ENCODE measurements around the gene ALX1.

The ALX1 gene

DNA sequence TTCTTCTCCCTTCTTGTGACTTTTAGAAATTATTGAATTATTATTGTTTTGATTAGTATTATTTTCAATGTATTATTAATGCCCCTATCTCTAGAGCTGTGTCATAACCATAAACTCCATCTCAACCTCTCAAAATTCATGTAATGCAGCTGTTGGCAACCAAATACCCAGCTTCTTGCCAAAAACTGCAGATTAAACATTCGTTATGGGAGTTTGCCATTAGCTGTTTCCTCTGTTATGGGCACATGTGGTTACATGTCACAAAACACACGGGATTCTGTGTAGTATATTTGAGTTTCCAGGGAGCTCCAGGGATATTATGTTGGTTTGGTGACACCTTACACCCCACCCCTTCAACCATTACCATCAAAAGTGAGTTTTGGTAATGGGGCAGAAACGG lies 2.8 kb upstream of the ALX1 start:
- FAIRE-seq (no peak), DNase-seq (ENCODE audit: insufficient read length) (no peak)
- TF ChIP-seq POLR2A (IDR thresholded peaks at IDR 0.05; ENCODE audit: low read depth, low read length) (no peak), TAF1 (IDR thresholded peaks at IDR 0.05; ENCODE audit: borderline replicate concordance, low read depth, low read length) (no peak), POLR2AphosphoS5 (IDR thresholded peaks at IDR 0.05; ENCODE audit: low read depth, low read length) (no peak)

DNA sequence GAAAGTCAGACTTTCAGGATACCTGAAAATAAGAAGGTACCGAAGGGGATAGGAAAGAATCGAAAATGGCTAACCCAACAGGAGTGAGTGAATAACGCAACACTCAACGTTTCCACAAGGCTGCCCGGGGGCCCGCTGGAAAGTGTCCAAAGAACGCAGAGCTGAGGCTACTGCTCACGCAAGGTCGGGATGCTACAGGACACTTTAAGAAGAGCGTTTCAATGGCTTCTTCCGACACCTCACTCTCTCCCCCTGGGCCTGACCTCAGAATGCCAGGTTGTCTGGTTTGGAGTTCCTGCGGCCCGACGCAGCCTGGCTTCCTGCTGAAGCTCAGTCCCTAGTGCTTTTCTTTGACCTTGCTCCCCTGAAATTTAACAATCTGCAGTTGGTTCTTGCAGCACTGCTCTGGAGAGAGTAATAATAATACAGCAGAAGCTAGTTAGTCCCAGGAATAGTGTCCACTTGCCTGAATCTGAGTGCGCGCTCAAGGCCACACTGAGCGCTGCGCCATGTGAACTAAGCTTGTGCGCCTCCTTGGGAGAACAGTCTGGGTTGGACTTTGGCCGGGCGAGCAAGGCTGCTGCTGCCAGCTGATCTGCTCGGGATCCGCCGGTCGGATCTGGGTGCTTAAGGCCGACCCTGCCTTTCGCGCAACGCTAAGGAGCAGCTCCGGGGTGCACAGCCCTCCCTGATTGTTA lies 2.0 kb upstream of the ALX1 start:
- FAIRE-seq (no peak), DNase-seq (ENCODE audit: insufficient read length) (no peak)
- TF ChIP-seq TAF1 (IDR thresholded peaks at IDR 0.05; ENCODE audit: borderline replicate concordance, low read depth, low read length) (no peak), POLR2A (IDR thresholded peaks at IDR 0.05; ENCODE audit: low read depth, low read length) (no peak), POLR2AphosphoS5 (IDR thresholded peaks at IDR 0.05; ENCODE audit: low read depth, low read length) (no peak)

DNA sequence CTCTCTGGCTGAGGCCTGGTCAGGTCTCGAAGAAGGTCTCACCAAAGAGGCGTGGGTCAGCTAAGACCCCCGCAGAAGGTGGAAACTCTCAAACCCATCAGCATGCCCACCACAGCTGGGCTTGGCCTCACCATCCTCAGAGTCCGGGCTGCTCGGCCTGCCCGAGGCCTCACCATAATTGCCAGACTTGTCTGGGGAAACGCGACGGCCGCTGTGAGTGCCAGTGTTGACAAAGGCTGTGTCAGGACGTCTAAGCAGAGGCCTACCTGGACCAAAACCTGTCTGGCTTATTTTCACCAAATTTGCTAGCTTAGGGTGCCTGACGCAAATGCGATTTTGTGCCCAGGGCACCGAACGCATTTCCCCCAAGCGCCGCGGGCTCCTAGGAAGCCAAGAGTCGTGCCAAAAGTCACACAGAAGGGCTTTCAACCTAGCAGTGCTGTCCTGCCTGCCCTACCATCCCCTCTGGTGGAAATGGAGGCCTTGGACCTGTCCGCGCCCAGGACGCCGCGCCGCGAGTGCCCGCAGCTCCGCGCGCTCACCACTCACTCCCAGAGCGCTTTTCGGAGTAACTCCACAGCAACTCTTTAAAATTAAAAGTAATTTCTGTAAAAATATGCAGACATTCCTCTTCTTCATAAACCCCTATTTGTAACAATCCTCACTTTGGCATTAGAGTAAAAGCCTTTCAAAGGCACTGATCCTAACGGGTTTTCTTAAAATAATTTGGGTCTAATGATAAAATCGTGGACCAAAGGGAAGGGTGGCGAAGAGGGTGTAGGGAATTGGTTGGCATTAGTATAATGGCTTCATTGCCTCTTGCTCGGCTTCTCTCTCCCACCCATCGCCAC lies 1.2 kb upstream of the ALX1 start:
- DNase-seq (ENCODE audit: insufficient read length) (no peak), FAIRE-seq (no peak)
- TF ChIP-seq TAF1 (IDR thresholded peaks at IDR 0.05; ENCODE audit: borderline replicate concordance, low read depth, low read length) (no peak), POLR2AphosphoS5 (IDR thresholded peaks at IDR 0.05; ENCODE audit: low read depth, low read length) (no peak), POLR2A (IDR thresholded peaks at IDR 0.05; ENCODE audit: low read depth, low read length) (no peak)

DNA sequence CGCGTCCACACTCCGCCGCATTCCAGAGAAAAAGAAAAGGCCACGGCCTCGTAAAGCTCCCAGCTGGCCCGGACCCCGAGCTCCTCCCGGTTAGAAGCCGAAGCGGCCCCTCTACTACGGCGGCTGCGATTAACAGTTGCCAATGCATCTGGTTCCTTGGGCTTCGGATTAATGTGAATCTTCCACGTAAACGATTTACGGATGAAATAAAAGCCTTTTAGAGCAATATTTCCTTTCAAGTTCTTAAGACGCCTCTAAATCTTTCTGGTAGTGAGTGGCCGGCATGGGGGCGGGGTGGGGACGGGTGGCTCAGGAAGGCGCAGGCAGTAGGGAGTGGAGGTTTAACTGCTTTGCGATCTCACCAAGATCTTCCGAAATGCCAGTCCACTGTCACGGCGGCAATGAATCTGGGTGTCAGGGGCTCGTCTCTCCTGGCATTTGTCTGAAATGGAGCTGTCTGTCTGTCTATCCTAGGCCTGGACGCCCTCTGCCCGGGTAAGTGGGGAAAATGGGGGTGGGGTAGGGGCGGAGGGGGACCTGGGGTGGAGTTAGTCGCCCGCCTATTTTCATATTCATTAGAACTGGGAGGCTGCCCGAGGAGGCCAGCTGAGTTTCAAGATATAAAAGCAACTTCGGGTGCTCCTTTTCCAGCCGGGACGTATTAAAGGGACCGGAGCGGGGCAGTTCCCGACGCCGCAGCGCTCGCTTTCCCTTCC lies 413 bp upstream of the ALX1 start:
- TF ChIP-seq POLR2AphosphoS5 (IDR thresholded peaks at IDR 0.05; ENCODE audit: low read depth, low read length) (no peak), POLR2A (IDR thresholded peaks at IDR 0.05; ENCODE audit: low read depth, low read length) (no peak), TAF1 (IDR thresholded peaks at IDR 0.05; ENCODE audit: borderline replicate concordance, low read depth, low read length) (no peak)
- DNase-seq (ENCODE audit: insufficient read length) = no peak
- FAIRE-seq = no peak

DNA sequence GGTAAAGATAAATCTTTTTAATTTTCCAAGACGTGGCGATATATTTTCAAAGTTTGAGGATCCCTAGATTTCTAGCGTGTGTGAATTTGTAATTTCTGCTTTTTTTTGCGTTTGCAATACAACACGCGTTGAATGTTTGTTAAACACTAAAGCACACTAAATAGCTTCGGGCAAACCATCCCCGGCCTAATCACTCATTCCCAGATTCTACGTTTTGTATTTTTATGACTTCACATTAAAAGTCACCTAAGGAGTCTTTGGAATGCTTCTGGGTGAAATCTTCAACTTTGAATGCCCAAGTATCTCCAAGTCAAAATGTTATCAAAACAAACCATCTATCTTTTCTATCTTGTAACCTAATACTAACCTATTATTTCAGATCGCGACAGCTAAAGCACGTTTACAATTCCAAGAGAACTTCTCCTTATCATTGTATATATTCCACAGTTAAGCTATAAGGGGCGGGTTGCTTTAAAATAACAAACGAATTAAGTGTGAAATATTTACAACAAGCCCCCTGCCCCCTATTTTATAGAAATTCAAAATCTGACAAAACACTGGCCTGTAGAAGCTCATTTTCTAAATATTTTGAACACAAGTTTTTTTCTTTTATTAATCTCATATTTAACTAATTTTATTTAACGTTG lies 1.1 kb downstream of the ALX1 start:
- FAIRE-seq (no peak), DNase-seq (ENCODE audit: insufficient read length) (no peak)
- TF ChIP-seq TAF1 (IDR thresholded peaks at IDR 0.05; ENCODE audit: borderline replicate concordance, low read depth, low read length) (no peak), POLR2A (IDR thresholded peaks at IDR 0.05; ENCODE audit: low read depth, low read length) (no peak), POLR2AphosphoS5 (IDR thresholded peaks at IDR 0.05; ENCODE audit: low read depth, low read length) (no peak)

DNA sequence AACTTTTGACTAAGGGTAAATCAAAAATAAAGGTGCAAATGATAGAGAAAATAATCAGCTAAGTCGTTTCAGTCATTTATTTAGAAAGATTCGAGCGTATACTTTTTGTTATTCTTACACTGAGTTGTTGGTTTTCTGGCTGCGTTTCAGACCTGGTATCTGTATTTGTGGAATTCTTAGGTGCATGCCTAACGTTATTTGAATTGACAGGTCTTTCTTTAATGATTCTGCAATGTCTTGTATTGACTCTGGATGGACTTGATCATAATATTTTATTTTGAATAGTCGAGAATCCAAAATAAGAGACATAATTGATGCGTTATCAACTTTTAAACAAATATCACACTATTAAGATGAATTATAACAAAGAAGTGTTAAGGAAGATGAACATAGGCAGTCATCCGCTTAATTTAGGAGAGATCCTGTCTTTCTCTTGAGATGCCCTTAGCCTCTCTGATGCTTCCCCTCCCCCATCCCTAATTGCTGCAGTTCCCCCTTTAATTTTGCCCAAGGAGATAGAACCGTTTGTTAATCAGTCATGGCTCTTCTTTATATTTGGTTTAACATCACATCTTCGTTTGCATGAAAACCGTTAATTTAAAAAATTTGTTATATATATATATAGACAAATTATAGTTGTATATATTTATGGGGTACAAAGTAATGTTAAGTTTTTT lies 1.8 kb downstream of the ALX1 start:
- no peak for FAIRE-seq

DNA sequence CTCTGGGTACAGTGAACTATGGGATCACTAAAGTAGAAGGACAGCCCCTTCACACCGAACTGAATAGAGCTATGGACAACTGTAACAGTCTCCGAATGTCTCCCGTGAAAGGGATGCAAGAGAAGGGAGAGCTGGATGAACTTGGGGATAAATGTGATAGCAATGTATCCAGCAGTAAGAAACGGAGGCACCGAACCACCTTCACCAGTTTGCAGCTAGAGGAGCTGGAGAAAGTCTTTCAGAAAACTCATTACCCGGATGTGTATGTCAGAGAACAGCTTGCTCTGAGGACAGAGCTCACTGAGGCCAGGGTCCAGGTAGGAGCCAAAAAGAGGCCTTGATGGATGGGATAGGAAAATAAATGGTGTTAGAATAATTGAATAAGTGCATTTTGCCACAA lies 3.5 kb downstream of the ALX1 start:
- FAIRE-seq (no peak), DNase-seq (ENCODE audit: insufficient read length) (no peak)
- TF ChIP-seq POLR2A (IDR thresholded peaks at IDR 0.05; ENCODE audit: low read depth, low read length) (no peak), TAF1 (IDR thresholded peaks at IDR 0.05; ENCODE audit: borderline replicate concordance, low read depth, low read length) (no peak), POLR2AphosphoS5 (IDR thresholded peaks at IDR 0.05; ENCODE audit: low read depth, low read length) (no peak)

More for the DNA sequence above, 1.8 kb downstream of the ALX1 start:
- TF ChIP-seq POLR2AphosphoS5 (IDR thresholded peaks at IDR 0.05; ENCODE audit: low read depth, low read length) (no peak), POLR2A (IDR thresholded peaks at IDR 0.05; ENCODE audit: low read depth, low read length) (no peak), TAF1 (IDR thresholded peaks at IDR 0.05; ENCODE audit: borderline replicate concordance, low read depth, low read length) (no peak)
- DNase-seq (ENCODE audit: insufficient read length) = no peak

DNA sequence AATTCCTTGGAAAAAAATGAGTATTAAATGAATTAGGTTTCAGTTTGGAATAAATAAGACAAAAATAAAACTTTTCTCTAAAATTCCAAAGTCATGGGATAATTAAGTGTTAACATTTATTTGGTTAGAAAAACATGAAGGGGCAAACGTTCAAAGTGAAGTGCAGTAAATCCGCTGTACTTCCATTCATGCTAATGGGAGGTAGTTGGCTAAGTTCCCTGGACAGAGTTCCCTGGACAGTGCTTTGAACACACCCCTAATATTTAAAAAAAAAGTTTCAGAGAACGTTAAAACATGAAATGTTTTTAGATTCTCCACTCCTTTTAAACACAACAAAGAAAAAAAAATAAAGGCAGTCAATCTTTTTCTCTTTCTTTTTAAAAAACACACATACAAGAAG lies 16.3 kb downstream of the ALX1 start:
- no peak for TF ChIP-seq POLR2AphosphoS5 (IDR thresholded peaks at IDR 0.05; ENCODE audit: low read depth, low read length)
- no peak for TF ChIP-seq POLR2A (IDR thresholded peaks at IDR 0.05; ENCODE audit: low read depth, low read length)
- TF ChIP-seq TAF1 (IDR thresholded peaks at IDR 0.05; ENCODE audit: borderline replicate concordance, low read depth, low read length) = no peak
- no peak for DNase-seq (ENCODE audit: insufficient read length)
- no peak for FAIRE-seq

DNA sequence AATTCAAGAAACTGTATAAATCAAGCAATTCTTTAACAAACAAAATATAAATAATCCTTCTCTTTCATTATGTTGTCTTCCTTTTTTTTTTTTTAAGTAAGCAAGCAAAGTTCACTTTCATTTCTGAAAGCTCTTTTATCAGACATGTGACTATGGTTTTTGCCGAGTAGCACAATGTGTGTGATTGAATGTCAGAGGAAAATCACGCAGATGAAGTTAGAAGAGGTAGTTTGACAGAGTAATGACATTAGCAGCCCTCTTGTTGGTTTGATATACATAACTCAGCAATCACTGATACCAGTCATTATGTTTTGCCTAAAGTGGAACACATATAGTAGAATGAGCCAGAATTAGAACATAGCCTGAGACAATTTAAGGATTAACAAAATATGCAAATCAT lies 19.0 kb downstream of the ALX1 start:
- DNase-seq (ENCODE audit: insufficient read length) (no peak), FAIRE-seq (no peak)
- TF ChIP-seq POLR2A (IDR thresholded peaks at IDR 0.05; ENCODE audit: low read depth, low read length) (no peak), TAF1 (IDR thresholded peaks at IDR 0.05; ENCODE audit: borderline replicate concordance, low read depth, low read length) (no peak), POLR2AphosphoS5 (IDR thresholded peaks at IDR 0.05; ENCODE audit: low read depth, low read length) (no peak)

DNA sequence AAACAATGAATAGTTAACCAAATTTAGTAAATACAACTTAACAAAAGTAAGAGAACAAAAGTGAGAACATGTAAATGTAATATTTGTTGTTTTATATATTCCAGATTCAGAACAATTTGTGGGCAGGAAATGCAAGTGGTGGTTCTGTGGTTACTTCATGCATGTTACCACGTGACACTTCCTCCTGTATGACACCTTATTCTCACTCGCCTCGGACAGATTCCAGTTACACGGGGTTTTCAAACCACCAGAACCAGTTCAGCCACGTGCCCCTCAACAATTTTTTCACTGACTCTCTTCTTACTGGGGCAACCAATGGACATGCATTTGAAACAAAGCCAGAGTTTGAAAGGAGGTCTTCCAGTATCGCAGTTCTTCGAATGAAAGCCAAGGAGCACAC lies 21.0 kb downstream of the ALX1 start:
- DNase-seq (ENCODE audit: insufficient read length) (no peak), FAIRE-seq (no peak)
- TF ChIP-seq POLR2AphosphoS5 (IDR thresholded peaks at IDR 0.05; ENCODE audit: low read depth, low read length) = no peak
- no peak for TF ChIP-seq TAF1 (IDR thresholded peaks at IDR 0.05; ENCODE audit: borderline replicate concordance, low read depth, low read length)
- TF ChIP-seq POLR2A (IDR thresholded peaks at IDR 0.05; ENCODE audit: low read depth, low read length) = no peak

Data from GM12892 (cell line).